Cardiac muscle cell (in vitro differentiated cells and primary cell): ENCODE measurements around the gene MS4A8. TPM values are rescaled to one million over a fixed set of nuclear protein-coding genes. Genes with fewer than 3 reads are reported as not detected.

ENCODE experiments used
- DNase-seq, 2 donors: peaks; one replicate each; pipeline versions ENCODE4 v3.0.0 to v3.0.0-alpha.2; 2010 to 2017; ENCODE audit warnings: low read depth in 1 of 2, low spot score in 1 of 2
- H3K27ac ChIP-seq: fragments of 200-600 bp; sonication (generic); 2 replicates; pipeline ENCODE4 v1.5.1; 2016
- H3K27me3 ChIP-seq: fragments of 200-600 bp; sonication (generic); 2 replicates; pipeline ENCODE4 v1.6.0; 2016; ENCODE audit warnings: control low read depth
- H3K36me3 ChIP-seq: fragments of 200-600 bp; sonication (generic); 2 replicates; pipeline ENCODE4 v1.5.1; 2016; ENCODE audit warnings: control low read depth
- H3K4me1 ChIP-seq: fragments of 200-600 bp; sonication (generic); 2 replicates; pipeline ENCODE4 v1.8.1; 2017; ENCODE audit warnings: low read depth, mild to moderate bottlenecking, mixed run types
- H3K4me3 ChIP-seq: fragments of 200-600 bp; sonication (generic); 2 replicates; pipeline ENCODE4 v1.5.1; 2016; ENCODE audit warnings: mild to moderate bottlenecking
- H3K9me3 ChIP-seq: fragments of 200-600 bp; sonication (generic); 2 replicates; pipeline ENCODE4 v1.5.1; 2017; ENCODE audit warnings: low read depth, mild to moderate bottlenecking, control low read depth
- polyA plus RNA-seq: library from polyadenylated mRNA; unstranded; fragments of >200 nt; fragmentation: Nextera tagmentation; extraction: Ambion mirVana; gene quantifications from 2 replicates; pipeline ENCODE4 v1.2.1, GENCODE V29; 2016
- total RNA-seq: library from RNA; depleted of rRNA; stranded (reverse); fragments of >200 nt; gene quantifications from 2 replicates; pipeline ENCODE4 v1.2.3, GENCODE V29; 2016
- TF ChIP-seq, protein P1 (sequence below): IDR thresholded peaks from 2 replicates; pipeline ENCODE4 v1.5.1; 2012; ENCODE audit warnings: low read depth, mild to moderate bottlenecking, low read length

The MS4A8 gene
- total and polyA plus RNA-seq, 2 experiments from 2014 or later = not detected

DNA sequence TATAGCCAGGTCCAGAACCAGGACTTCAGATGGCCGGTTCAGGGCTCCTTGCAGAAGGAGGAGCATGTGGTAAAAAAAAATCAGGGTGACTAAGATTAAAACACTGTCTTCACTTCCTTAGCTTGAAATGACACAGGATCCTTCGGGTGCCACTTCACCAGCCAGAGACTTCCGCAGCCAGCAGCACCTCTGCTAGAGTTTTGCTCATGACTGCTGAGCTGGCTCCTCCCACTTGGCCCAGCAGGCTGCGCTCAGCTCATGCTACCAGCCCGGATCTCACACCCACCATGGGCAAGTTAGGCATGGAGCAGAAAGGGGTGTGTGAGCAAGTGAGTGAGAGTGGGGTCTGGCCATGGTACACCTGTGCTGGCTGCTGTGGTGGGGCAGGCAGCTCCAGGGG lies 18.5 kb downstream of the MS4A8 start:
- Histone ChIP-seq H3K36me3 (no peaks in the 10 kb centered on the region), H3K27ac (no peak overlapping the region), H3K9me3 (no peaks in the 10 kb centered on the region), H3K4me3 (no peak overlapping the region), H3K27me3 (no peaks in the 10 kb centered on the region), H3K4me1 (no peaks in the 10 kb centered on the region)
- no peak for DNase-seq
- TF ChIP-seq, protein P1, sequence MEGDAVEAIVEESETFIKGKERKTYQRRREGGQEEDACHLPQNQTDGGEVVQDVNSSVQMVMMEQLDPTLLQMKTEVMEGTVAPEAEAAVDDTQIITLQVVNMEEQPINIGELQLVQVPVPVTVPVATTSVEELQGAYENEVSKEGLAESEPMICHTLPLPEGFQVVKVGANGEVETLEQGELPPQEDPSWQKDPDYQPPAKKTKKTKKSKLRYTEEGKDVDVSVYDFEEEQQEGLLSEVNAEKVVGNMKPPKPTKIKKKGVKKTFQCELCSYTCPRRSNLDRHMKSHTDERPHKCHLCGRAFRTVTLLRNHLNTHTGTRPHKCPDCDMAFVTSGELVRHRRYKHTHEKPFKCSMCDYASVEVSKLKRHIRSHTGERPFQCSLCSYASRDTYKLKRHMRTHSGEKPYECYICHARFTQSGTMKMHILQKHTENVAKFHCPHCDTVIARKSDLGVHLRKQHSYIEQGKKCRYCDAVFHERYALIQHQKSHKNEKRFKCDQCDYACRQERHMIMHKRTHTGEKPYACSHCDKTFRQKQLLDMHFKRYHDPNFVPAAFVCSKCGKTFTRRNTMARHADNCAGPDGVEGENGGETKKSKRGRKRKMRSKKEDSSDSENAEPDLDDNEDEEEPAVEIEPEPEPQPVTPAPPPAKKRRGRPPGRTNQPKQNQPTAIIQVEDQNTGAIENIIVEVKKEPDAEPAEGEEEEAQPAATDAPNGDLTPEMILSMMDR = no peak

DNA sequence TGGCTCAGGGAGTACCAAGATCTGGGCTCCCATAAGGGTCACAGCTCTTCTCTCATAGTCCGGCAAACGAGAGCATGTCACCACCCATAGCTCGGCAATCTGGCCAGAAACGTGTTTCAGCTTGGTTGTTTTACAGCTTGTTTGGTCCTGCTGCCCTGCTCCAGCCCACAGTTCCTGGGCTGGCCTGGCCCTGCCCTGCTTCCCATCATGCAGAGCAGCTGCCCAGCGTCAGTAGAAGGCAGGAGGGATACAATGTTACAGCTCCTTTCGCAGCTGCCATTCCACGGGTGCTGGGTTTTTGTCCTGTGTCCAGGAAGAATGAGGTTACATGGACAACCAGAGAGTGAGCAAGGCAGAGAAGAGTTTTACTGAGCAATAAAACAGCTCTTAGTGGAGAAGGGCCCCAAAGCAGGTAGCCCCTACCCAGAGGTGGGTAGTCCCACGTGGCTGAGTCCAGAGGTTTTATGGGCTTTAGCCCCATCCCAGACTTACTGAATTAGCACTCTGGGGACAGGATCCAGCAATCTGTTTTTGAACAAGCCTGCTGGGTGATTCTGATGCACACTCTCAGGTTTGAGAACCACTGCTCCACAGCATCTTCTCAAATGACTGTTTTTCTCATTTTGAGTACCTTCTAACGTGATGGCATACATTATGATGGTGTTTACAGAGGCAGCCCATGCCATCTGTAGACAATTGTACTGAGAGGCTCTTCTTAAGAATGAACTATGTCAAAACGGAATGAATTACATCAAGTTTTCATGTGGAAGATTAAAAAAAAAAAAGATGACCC lies 19.3 kb downstream of the MS4A8 start:
- no peaks in the 10 kb centered on the region for H3K27me3 ChIP-seq
- DNase-seq = no peak
- no peaks in the 10 kb centered on the region for H3K9me3 ChIP-seq
- no peak overlapping the region for H3K4me3 ChIP-seq
- no peak overlapping the region for H3K27ac ChIP-seq
- H3K4me1 ChIP-seq = no peaks in the 10 kb centered on the region
- no peaks in the 10 kb centered on the region for H3K36me3 ChIP-seq
- TF ChIP-seq, protein P1 = no peak

DNA sequence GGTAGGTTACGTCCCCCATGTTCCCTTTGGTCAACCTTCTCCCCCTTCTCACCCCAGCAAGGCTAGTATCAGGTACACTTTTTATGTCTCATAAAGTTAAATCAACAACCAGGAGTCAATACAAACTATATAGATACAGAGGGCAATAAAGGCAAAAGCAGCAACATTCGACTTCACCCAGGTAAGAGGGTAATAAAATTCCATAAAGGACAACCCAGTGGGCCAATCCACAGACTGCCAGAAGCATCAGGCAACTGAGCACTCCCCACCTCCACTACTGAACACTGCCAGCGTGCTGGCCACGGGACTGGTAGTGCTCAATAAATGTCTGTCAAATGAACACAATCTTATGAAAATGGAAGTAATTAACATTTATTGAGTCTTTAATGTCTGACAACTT lies 20.0 kb downstream of the MS4A8 start:
- Histone ChIP-seq H3K9me3 (no peaks in the 10 kb centered on the region), H3K4me1 (no peaks in the 10 kb centered on the region), H3K27ac (no peak overlapping the region), H3K4me3 (no peak overlapping the region), H3K27me3 (peaks cover 4% of the 10 kb centered on the region), H3K36me3 (no peaks in the 10 kb centered on the region)
- TF ChIP-seq, protein P1 = no peak
- no peak for DNase-seq

- Histone ChIP-seq H3K36me3 (no peaks in the 10 kb centered on the region), H3K27ac (no peak overlapping the region), H3K27me3 (peaks cover 5% of the 10 kb centered on the region), H3K9me3 (no peaks in the 10 kb centered on the region), H3K4me3 (no peak overlapping the region), H3K4me1 (no peaks in the 10 kb centered on the region)
- no peak for DNase-seq
- TF ChIP-seq, protein P1 = no peak
These were observed 21.0 kb downstream of the MS4A8 start for GRCh38 chr11:60720460-60720859.

GRCh38 chr11:60724420-60724819 lies 25.0 kb downstream of the MS4A8 start, which contains the start of gene MS4A18:
TSS of gene MS4A18 (plus strand) at chr11:60724720.
- Histone ChIP-seq H3K4me1 (no peaks in the 10 kb centered on the region), H3K27me3 (peaks cover 5% of the 10 kb centered on the region), H3K36me3 (no peaks in the 10 kb centered on the region)

More at GRCh38 chr11:60724420-60724819, 25.0 kb downstream of the MS4A8 start, which contains the start of gene MS4A18:
- TF ChIP-seq, protein P1 = no peak
- Histone ChIP-seq H3K4me3 (no peak within 1 kb of the TSS), H3K9me3 (no peaks in the 10 kb centered on the region), H3K27ac (no peak within 1 kb of the TSS)
- DNase-seq = no peak
